GM12801 (cell line): ENCODE measurements around the gene TSNAXIP1.

Experiments
- TF ChIP-seq, protein P1 (sequence below): IDR thresholded peaks from one replicate; pipeline ENCODE4 v1.5.1; 2011; ENCODE audit warnings: control low read depth; ENCODE audit not compliant: insufficient read length; ENCODE audit errors: extremely low read depth

TSNAXIP1 gene

GRCh38 chr16:67774457-67774853, 32.2 kb upstream of the TSNAXIP1 start:
- TF ChIP-seq, protein P1, sequence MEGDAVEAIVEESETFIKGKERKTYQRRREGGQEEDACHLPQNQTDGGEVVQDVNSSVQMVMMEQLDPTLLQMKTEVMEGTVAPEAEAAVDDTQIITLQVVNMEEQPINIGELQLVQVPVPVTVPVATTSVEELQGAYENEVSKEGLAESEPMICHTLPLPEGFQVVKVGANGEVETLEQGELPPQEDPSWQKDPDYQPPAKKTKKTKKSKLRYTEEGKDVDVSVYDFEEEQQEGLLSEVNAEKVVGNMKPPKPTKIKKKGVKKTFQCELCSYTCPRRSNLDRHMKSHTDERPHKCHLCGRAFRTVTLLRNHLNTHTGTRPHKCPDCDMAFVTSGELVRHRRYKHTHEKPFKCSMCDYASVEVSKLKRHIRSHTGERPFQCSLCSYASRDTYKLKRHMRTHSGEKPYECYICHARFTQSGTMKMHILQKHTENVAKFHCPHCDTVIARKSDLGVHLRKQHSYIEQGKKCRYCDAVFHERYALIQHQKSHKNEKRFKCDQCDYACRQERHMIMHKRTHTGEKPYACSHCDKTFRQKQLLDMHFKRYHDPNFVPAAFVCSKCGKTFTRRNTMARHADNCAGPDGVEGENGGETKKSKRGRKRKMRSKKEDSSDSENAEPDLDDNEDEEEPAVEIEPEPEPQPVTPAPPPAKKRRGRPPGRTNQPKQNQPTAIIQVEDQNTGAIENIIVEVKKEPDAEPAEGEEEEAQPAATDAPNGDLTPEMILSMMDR = no peak

- TF ChIP-seq, protein P1 = no peak
These were observed 31.4 kb upstream of the TSNAXIP1 start for GRCh38 chr16:67775273-67775672.

DNA sequence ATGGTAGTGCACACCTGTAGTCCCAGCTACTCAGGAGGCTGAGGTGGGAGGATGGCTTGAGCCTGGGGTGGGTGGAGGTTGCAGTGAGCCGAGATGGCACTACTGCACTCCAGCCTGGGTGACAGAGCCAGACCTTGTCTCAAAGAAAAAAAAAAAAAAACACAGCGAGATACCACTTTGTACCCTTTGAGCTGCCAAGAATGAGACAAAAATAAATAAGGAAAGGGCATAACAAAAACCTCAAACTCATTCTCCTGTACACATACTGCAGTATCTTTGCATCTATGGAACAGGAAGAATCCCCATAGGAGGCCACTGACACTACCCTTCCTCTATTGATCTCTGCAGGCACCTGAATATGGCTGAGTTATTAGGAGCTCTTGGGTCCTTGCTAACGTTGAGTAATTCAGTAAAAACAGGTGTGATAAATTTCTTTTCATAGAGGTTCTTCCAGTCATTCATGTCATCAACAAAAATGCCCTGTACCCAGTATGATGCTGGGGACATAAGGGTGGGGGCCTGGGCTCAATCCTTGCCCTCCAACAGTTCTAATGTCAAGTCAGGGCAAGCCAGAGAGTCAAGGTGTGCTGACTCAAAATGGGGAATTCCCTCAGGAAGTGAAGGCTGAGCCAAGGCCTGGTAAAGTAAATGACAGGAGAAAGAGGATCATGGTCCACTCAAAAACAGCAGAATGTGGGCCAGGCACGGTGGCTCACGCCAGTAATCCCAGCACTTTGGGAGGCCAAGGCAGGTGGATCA, 27.3 kb upstream of the TSNAXIP1 start:
- TF ChIP-seq, protein P1 = no peak

DNA sequence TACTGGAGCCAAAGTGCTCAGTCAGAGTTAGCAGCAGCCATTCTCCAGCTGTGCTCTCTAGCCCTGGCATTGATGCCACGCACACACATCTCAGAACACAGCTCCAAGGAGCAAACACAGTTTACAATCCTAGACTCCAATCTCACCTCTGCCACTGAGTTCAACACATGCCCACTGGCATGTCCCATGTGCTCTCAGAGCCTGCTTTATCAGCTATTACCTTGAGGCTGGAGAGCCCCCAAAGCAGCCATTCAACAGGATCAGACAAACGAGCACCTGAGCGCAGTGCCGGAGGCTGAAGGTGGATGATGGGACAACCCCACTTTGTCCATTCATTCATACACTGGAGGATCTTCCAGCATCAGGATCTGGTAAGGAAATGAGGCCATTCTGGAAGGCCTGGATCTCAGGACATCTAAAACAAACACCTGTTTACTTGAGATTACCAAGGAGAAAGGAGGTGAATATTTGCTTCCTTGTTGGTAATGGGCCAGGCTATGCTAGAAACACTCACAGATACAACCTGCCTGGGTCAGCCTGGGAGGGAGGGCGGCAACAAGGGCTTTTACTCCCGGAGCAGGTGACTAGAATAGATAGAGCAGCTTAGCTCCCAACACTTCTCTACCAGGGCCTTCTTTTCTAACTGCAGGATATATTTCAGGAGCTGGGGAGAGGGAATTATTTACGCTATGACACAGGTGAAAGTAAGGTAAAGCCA, 25.7 kb upstream of the TSNAXIP1 start:
- TF ChIP-seq, protein P1 = no peak

- TF ChIP-seq, protein P1 = no peak
These were observed 25.1 kb upstream of the TSNAXIP1 start for GRCh38 chr16:67781565-67781921.

- TF ChIP-seq, protein P1 = no peak
These were observed 23.9 kb upstream of the TSNAXIP1 start for GRCh38 chr16:67782567-67783352.

- TF ChIP-seq, protein P1 = no peak
These were observed 23.4 kb upstream of the TSNAXIP1 start for GRCh38 chr16:67783353-67783725.
